Inflammatory macrophage (primary cell): ENCODE measurements around the gene NSG2.
"Not testable (repeated sequence)": the region's sequence is repeated elsewhere in the genome, so short reads cannot be mapped to it uniquely, and the experiment has no call there.

ENCODE experiments used
- DNase-seq, 2 donors: peaks; one replicate each; pipeline ENCODE4 v3.0.0-alpha.2; 2020 to 2022

NSG2 gene

GRCh38 chr5:174063082-174063756, 17.7 kb downstream of the NSG2 start:
- DNase-seq: no peak

GRCh38 chr5:174064171-174064570, 18.7 kb downstream of the NSG2 start:
- no peak for DNase-seq

GRCh38 chr5:174065528-174066197, 20.2 kb downstream of the NSG2 start:
- DNase-seq: no peak

GRCh38 chr5:174067499-174067898, 22.0 kb downstream of the NSG2 start:
- no peak for DNase-seq

GRCh38 chr5:174071484-174071883, 26.0 kb downstream of the NSG2 start:
- no peak for DNase-seq

- no peak for DNase-seq
Observed at GRCh38 chr5:174073122-174073660, 27.7 kb downstream of the NSG2 start.

- no peak for DNase-seq
Observed at GRCh38 chr5:174074369-174074768, 28.9 kb downstream of the NSG2 start.

GRCh38 chr5:174078416-174078815, 32.9 kb downstream of the NSG2 start:
- DNase-seq: no peak

- no peak for DNase-seq
Observed at GRCh38 chr5:174082286-174082685, 36.8 kb downstream of the NSG2 start.

GRCh38 chr5:174083056-174083827, 37.7 kb downstream of the NSG2 start:
- DNase-seq: no peak

GRCh38 chr5:174084691-174085154, 39.2 kb downstream of the NSG2 start:
- no peak for DNase-seq

- DNase-seq: no peak
Observed at GRCh38 chr5:174086751-174087150, 41.2 kb downstream of the NSG2 start.

- DNase-seq: no peak
Observed at GRCh38 chr5:174087783-174088182, 42.3 kb downstream of the NSG2 start.

GRCh38 chr5:174090129-174090528, 44.6 kb downstream of the NSG2 start:
- no peak for DNase-seq

- DNase-seq: no peak
Observed at GRCh38 chr5:174093123-174093522, 47.6 kb downstream of the NSG2 start.

- no peak for DNase-seq
Observed at GRCh38 chr5:174094857-174095606, 49.5 kb downstream of the NSG2 start.

GRCh38 chr5:174096619-174097018, 51.1 kb downstream of the NSG2 start:
- DNase-seq: no peak

- no peak for DNase-seq
Observed at GRCh38 chr5:174097486-174098185, 52.1 kb downstream of the NSG2 start.

- no peak for DNase-seq
Observed at GRCh38 chr5:174098694-174099093, 53.2 kb downstream of the NSG2 start.

- DNase-seq: no peak
Observed at GRCh38 chr5:174100490-174100889, 55.0 kb downstream of the NSG2 start.

- DNase-seq: no peak
Observed at GRCh38 chr5:174101195-174101730, 55.8 kb downstream of the NSG2 start.

GRCh38 chr5:174102574-174102973, 57.1 kb downstream of the NSG2 start:
- not testable (repeated sequence) for DNase-seq
